ENCODE results near the gene MPPE1. TPM values are rescaled to one million over a fixed set of nuclear protein-coding genes. Genes with fewer than 3 reads are reported as not detected.

MPPE1 gene
- total RNA-seq, 1 donor: 38.0 TPM

DNA sequence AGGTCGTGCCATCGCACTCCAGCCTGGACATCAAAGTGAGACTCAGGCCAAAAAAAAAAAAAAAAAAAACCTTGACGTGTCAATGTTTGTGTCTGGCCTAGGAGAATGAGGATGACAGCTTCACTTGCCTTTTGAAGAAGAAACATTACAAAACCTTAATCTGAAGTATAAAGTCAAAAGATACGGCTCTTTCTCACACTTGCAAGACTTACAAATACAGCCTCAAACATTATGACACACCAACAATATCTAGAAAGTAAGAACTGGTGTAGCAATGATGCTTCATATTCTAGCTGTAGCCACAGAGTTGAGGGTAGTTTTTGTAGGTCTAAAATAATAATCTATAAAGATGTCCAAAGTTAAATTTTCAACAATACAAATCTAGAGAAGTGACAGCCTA is 25.5 kb downstream of the MPPE1 start:
- Histone ChIP-seq H4K20me1 (ENCODE audit: insufficient read depth, low read length) (no peaks in the 10 kb centered on the region), H3K27me3 (ENCODE audit: insufficient read depth, low read length) (no peaks in the 10 kb centered on the region), H2AFZ (ENCODE audit: low read length) (no peak overlapping the region), H3K36me3 (ENCODE audit: insufficient read depth, low read length) (peaks cover 23% of the 10 kb centered on the region), H3K79me2 (ENCODE audit: insufficient read depth, low read length) (no peaks in the 10 kb centered on the region), H3K4me1 (ENCODE audit: insufficient read depth, low read length) (no peaks in the 10 kb centered on the region), H3K4me3 (ENCODE audit: insufficient read depth, low read length) (no peak overlapping the region), H3K4me2 (ENCODE audit: insufficient read depth, low read length) (no peak overlapping the region), H3K9me3 (ENCODE audit: low read depth, low read length) (no peaks in the 10 kb centered on the region), H3K27ac (ENCODE audit: low read depth, low read length) (no peak overlapping the region)
- TF ChIP-seq, protein P1, sequence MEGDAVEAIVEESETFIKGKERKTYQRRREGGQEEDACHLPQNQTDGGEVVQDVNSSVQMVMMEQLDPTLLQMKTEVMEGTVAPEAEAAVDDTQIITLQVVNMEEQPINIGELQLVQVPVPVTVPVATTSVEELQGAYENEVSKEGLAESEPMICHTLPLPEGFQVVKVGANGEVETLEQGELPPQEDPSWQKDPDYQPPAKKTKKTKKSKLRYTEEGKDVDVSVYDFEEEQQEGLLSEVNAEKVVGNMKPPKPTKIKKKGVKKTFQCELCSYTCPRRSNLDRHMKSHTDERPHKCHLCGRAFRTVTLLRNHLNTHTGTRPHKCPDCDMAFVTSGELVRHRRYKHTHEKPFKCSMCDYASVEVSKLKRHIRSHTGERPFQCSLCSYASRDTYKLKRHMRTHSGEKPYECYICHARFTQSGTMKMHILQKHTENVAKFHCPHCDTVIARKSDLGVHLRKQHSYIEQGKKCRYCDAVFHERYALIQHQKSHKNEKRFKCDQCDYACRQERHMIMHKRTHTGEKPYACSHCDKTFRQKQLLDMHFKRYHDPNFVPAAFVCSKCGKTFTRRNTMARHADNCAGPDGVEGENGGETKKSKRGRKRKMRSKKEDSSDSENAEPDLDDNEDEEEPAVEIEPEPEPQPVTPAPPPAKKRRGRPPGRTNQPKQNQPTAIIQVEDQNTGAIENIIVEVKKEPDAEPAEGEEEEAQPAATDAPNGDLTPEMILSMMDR (IDR thresholded peaks at IDR 0.05; ENCODE audit: extremely low read depth, low read depth, low read length): no peak
- no peak for DNase-seq (ENCODE audit: insufficient read length, low spot score, missing footprints)

DNA sequence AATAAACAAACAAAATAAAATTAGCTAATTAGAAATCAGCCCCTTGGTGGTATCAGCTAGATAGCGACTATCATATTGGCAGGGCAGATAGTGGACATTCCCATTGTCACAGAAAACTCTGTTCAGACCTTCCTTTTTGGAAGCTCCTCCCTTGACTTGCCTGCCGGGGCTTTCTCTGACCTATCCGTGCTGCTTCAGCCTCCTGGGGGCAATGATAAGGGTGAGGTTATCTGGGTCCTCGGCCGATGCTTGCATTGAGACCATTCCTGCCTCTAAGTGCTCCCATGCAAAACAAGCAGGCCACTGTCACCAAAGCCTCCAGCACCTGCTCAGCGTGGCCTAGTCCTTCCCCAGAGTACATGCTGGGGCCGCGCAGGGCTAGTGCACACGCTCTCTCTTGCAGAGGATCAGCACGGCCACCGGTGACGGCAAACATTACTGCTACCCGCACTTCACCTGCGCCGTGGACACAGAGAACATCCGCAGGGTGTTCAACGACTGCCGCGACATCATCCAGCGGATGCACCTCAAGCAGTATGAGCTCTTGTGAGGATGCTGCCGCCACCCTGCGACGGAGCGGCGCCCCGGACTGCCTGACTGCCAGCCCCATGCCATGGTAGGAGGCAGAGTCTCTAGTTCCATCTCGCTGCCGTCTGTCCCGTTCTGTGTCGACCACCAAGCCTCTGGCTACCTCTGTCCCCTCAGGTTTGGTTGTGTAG is 27.4 kb downstream of the MPPE1 start:
- H2AFZ ChIP-seq (ENCODE audit: low read length): no peak overlapping the region
- TF ChIP-seq, protein P1 (IDR thresholded peaks at IDR 0.05; ENCODE audit: extremely low read depth, low read depth, low read length): no peak
- no peak overlapping the region for H3K27ac ChIP-seq (ENCODE audit: low read depth, low read length)
- no peak overlapping the region for H3K4me3 ChIP-seq (ENCODE audit: insufficient read depth, low read length)
- H3K79me2 ChIP-seq (ENCODE audit: insufficient read depth, low read length): no peaks in the 10 kb centered on the region
- peaks cover 15% of the 10 kb centered on the region for H3K36me3 ChIP-seq (ENCODE audit: insufficient read depth, low read length)
- no peak for DNase-seq (ENCODE audit: insufficient read length, low spot score, missing footprints)
- H4K20me1 ChIP-seq (ENCODE audit: insufficient read depth, low read length): no peaks in the 10 kb centered on the region
- H3K4me2 ChIP-seq (ENCODE audit: insufficient read depth, low read length): no peak overlapping the region
- no peaks in the 10 kb centered on the region for H3K27me3 ChIP-seq (ENCODE audit: insufficient read depth, low read length)
- no peaks in the 10 kb centered on the region for H3K9me3 ChIP-seq (ENCODE audit: low read depth, low read length)
- H3K4me1 ChIP-seq (ENCODE audit: insufficient read depth, low read length): no peaks in the 10 kb centered on the region

DNA sequence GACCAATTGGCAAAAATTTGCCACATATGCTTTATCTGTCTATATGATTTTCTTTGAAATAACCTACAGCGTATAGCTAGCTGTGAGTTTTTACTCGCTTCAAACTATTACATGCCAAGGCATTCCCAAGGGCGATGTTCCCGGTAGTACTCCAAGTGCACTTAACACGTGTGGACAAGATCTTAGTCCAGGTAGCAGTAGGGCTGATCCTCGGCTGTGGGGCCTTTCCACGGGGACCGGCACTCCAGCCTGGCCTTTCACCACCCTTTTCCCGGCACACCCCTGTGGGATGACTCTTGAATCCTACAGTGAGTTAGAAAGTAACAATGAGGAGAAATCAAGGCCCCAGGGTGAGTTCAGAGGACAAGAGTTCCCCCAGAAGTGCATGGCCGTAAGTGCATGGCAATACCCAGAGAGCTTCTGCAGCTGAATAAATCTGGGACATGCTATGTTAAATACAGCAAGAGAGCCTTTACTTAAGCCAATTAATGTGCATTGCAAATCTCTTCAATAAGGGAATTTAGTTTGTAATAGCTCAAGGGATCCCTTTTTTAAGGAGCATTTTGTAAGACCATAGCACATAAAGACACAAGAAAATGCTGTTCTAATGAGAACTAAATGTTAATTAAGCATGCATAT is 30.5 kb downstream of the MPPE1 start:
- no peaks in the 10 kb centered on the region for H3K4me1 ChIP-seq (ENCODE audit: insufficient read depth, low read length)
- no peak overlapping the region for H3K27ac ChIP-seq (ENCODE audit: low read depth, low read length)
- no peak overlapping the region for H2AFZ ChIP-seq (ENCODE audit: low read length)
- DNase-seq (ENCODE audit: insufficient read length, low spot score, missing footprints): no peak
- H3K4me3 ChIP-seq (ENCODE audit: insufficient read depth, low read length): no peak overlapping the region
- H4K20me1 ChIP-seq (ENCODE audit: insufficient read depth, low read length): no peaks in the 10 kb centered on the region
- H3K79me2 ChIP-seq (ENCODE audit: insufficient read depth, low read length): no peaks in the 10 kb centered on the region
- TF ChIP-seq, protein P1 (IDR thresholded peaks at IDR 0.05; ENCODE audit: extremely low read depth, low read depth, low read length): no peak
- H3K27me3 ChIP-seq (ENCODE audit: insufficient read depth, low read length): no peaks in the 10 kb centered on the region
- no peaks in the 10 kb centered on the region for H3K9me3 ChIP-seq (ENCODE audit: low read depth, low read length)
- no peaks in the 10 kb centered on the region for H3K36me3 ChIP-seq (ENCODE audit: insufficient read depth, low read length)
- H3K4me2 ChIP-seq (ENCODE audit: insufficient read depth, low read length): no peak overlapping the region

DNA sequence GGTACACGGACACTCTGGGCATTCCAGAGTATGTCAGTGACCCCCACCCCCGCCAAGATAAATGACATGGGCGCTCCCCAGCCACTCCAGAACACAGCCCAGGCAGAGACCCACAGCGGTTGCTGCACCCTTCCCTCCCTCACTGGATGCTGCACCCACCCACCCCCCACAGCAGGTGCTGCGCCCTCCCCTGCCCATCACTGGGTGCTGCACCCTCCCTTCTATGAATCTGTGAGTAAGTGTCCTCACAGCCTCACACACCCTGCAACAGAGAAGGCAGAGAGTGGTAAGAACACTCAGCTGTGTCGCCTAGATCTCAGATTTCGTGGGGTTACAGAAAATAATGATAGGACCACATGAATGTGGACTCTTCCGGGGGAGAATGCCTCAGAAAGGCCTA is 33.4 kb downstream of the MPPE1 start:
- Histone ChIP-seq H3K9me3 (ENCODE audit: low read depth, low read length) (no peaks in the 10 kb centered on the region), H3K27me3 (ENCODE audit: insufficient read depth, low read length) (no peaks in the 10 kb centered on the region), H3K36me3 (ENCODE audit: insufficient read depth, low read length) (no peaks in the 10 kb centered on the region), H3K4me3 (ENCODE audit: insufficient read depth, low read length) (no peak overlapping the region), H4K20me1 (ENCODE audit: insufficient read depth, low read length) (no peaks in the 10 kb centered on the region), H3K4me1 (ENCODE audit: insufficient read depth, low read length) (no peaks in the 10 kb centered on the region), H3K27ac (ENCODE audit: low read depth, low read length) (no peak overlapping the region), H3K79me2 (ENCODE audit: insufficient read depth, low read length) (no peaks in the 10 kb centered on the region), H2AFZ (ENCODE audit: low read length) (no peak overlapping the region), H3K4me2 (ENCODE audit: insufficient read depth, low read length) (no peak overlapping the region)
- no peak for DNase-seq (ENCODE audit: insufficient read length, low spot score, missing footprints)
- TF ChIP-seq, protein P1 (IDR thresholded peaks at IDR 0.05; ENCODE audit: extremely low read depth, low read depth, low read length): no peak

All from osteoblast (primary cell).